Sigmoid colon (tissue), 7 donors: Measurements from ENCODE around the gene ARHGAP30. TPM values are rescaled to one million over a fixed set of nuclear protein-coding genes. Genes with fewer than 3 reads are reported as not detected.

Experiments
- DNase-seq: peaks from one replicate; pipeline ENCODE4 v3.0.0-alpha.2; 2019
- H3K27ac ChIP-seq, 4 donors: fragments of 200-600 bp; sonication (generic); one replicate each; pipeline ENCODE4 v1.5.1; 2016 to 2019; ENCODE audit warnings: mild to moderate bottlenecking in 1 of 4
- H3K27me3 ChIP-seq, 3 donors: fragments of 200-600 bp; sonication (generic); one replicate each; pipeline ENCODE4 v1.5.1; 2019; ENCODE audit warnings: mild to moderate bottlenecking in 1 of 3
- H3K36me3 ChIP-seq, 4 donors: fragments of 200-600 bp; sonication (generic); one replicate each; pipeline ENCODE4 v1.5.1; 2016 to 2019
- H3K4me1 ChIP-seq, 4 donors: fragments of 200-600 bp; sonication (generic); one replicate each; pipeline ENCODE4 v1.5.1; 2017 to 2019
- H3K4me3 ChIP-seq, 4 donors: fragments of 200-600 bp; sonication (generic); one replicate each; pipeline ENCODE4 v1.5.1; 2017 to 2019; ENCODE audit warnings: mild to moderate bottlenecking in 2 of 4, moderate library complexity in 1 of 4
- H3K9me3 ChIP-seq, 4 donors: fragments of 200-600 bp in 3 of 4; sonication (generic) in 3 of 4; one replicate each; pipeline versions ENCODE4 v1.5.1 to v1.6.1; 2013 to 2019
- CTCF ChIP-seq, 4 experiments: fragments of 450-650 bp in 3 of 4; fragments of 200-600 bp in 1 of 4; IDR thresholded peaks; one replicate each; pipeline ENCODE4 v1.5.1; 2016 to 2019; ENCODE audit warnings: antibody characterized with exemption in 4 of 4, mild to moderate bottlenecking in 3 of 4, moderate library complexity in 2 of 4
- EP300 ChIP-seq, 4 donors: sonication (generic); formaldehyde crosslinking; IDR thresholded peaks; one replicate each; pipeline ENCODE4 v1.6.1; 2017; ENCODE audit warnings: antibody characterized with exemption in 4 of 4
- POLR2A ChIP-seq, 2 donors: fragments of 450-650 bp; IDR thresholded peaks; one replicate each; pipeline ENCODE4 v1.6.1; 2016; ENCODE audit warnings: antibody characterized with exemption in 2 of 2, mild to moderate bottlenecking in 2 of 2, moderate library complexity in 2 of 2
- POLR2AphosphoS5 ChIP-seq, 4 donors: sonication (generic); formaldehyde crosslinking; IDR thresholded peaks; one replicate each; pipeline ENCODE4 v1.6.1; 2017; ENCODE audit warnings: antibody characterized with exemption in 4 of 4
- WGBS, 2 donors: extraction: QIAGEN DNeasy Blood & Tissue Kit; methylation state at CpG; one replicate each; pipeline ENCODE4 v1.1.7; 2013; 5-methylcytosine and 5-hydroxymethylcytosine counted together
- intact Hi-C: fragments of 100-400 bp; cut with DNase I; formaldehyde crosslinking; loops from one replicate; pipeline ENCODE4 v1.15.1; 2023
- polyA plus RNA-seq, 3 donors: library from polyadenylated mRNA; stranded (reverse); fragments of 200-250 nt; gene quantifications; one replicate each; pipeline ENCODE4 v1.2.3, GENCODE V29; 2013
- total RNA-seq, 4 donors: library from RNA; depleted of rRNA; stranded (reverse); fragments of >200 nt; gene quantifications; one replicate each; pipeline ENCODE4 v1.1.0, GENCODE V29; 2016
- donor health status: healthy with polysubstance abuse.
- donor health status: Bipolar disorder and iron deficiency.
- donor health status: healthy.

The ARHGAP30 gene
- total and polyA plus RNA-seq, 7 donors = 4.4 to 37.8 (median 6.1) TPM

DNA sequence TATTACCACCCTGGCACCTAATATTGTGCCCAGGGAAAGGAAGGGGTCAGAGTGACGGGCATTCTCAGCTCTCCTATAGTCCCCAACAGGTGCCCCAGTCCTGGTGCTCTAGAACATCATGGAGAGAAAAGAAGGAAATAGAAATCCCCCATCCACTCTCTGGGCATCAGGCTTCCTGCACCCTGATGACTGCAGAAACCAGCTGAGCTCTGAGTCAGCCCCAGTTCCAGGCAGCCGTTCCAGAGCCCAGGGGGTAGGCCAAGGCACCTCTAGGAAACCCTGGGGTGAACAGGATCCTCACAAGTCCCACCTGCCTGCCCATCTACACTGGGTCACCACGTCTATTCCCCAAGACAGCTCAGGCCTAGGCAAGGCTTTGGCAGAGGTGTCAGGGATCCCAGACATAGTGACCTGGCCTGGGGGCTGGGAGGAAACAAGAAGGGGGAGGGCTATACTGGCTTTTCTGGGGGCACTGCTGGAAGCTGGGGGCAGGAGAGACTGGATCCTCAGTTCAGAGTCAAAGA lies 19.0 kb upstream of the ARHGAP30 start:
- WGBS, 2 donors = 46 to 71% methylated on average over 3 of the region's 3 CpGs
- no peak for DNase-seq
- H3K27ac ChIP-seq = no peak overlapping the region
- H3K4me3 ChIP-seq = no peak overlapping the region
- intact Hi-C loops = no loop called here
- H3K9me3 ChIP-seq = no peaks in the 10 kb centered on the region
- no peaks in the 10 kb centered on the region for H3K4me1 ChIP-seq
- no peaks in the 10 kb centered on the region for H3K27me3 ChIP-seq
- TF ChIP-seq CTCF (IDR thresholded peaks at IDR 0.05) = no peak
- H3K36me3 ChIP-seq = no peaks in the 10 kb centered on the region

- Histone ChIP-seq H3K27me3 (no peaks in the 10 kb centered on the region), H3K4me3 (no peak overlapping the region), H3K9me3 (no peaks in the 10 kb centered on the region), H3K4me1 (no peaks in the 10 kb centered on the region), H3K36me3 (no peaks in the 10 kb centered on the region), H3K27ac (no peak overlapping the region)
- 19 to 62% methylated on average over 4 of the region's 4 CpGs for WGBS, 2 donors
- no peak for TF ChIP-seq CTCF (IDR thresholded peaks at IDR 0.05)
- no peak for TF ChIP-seq POLR2AphosphoS5 (IDR thresholded peaks at IDR 0.05)
- no peak for TF ChIP-seq EP300 (IDR thresholded peaks at IDR 0.05)
- TF ChIP-seq POLR2A (IDR thresholded peaks at IDR 0.05) = no peak
- intact Hi-C loops = no loop called here
- DNase-seq = no peak
These were observed 16.8 kb upstream of the ARHGAP30 start for GRCh38 chr1:161086457-161086856.

GRCh38 chr1:161085165-161085564 lies 15.5 kb upstream of the ARHGAP30 start:
- H3K36me3 ChIP-seq = no peaks in the 10 kb centered on the region
- 79 to 82% methylated on average over 2 of the region's 2 CpGs for WGBS, 2 donors
- TF ChIP-seq POLR2A (IDR thresholded peaks at IDR 0.05) = no peak
- no peak for TF ChIP-seq CTCF (IDR thresholded peaks at IDR 0.05)
- no peak for TF ChIP-seq POLR2AphosphoS5 (IDR thresholded peaks at IDR 0.05)
- TF ChIP-seq EP300 (IDR thresholded peaks at IDR 0.05) = no peak
- no peaks in the 10 kb centered on the region for H3K9me3 ChIP-seq
- H3K27ac ChIP-seq = no peak overlapping the region
- intact Hi-C loops = no loop called here
- no peaks in the 10 kb centered on the region for H3K27me3 ChIP-seq
- DNase-seq = no peak
- no peaks in the 10 kb centered on the region for H3K4me1 ChIP-seq
- no peak overlapping the region for H3K4me3 ChIP-seq

GRCh38 chr1:161084597-161084988 lies 14.9 kb upstream of the ARHGAP30 start:
- H3K4me1 ChIP-seq = no peaks in the 10 kb centered on the region
- TF ChIP-seq CTCF (IDR thresholded peaks at IDR 0.05) = no peak
- no peak for TF ChIP-seq POLR2AphosphoS5 (IDR thresholded peaks at IDR 0.05)
- TF ChIP-seq POLR2A (IDR thresholded peaks at IDR 0.05) = no peak
- no peak for TF ChIP-seq EP300 (IDR thresholded peaks at IDR 0.05)
- no peak overlapping the region for H3K27ac ChIP-seq
- DNase-seq = no peak
- H3K9me3 ChIP-seq = no peaks in the 10 kb centered on the region
- H3K4me3 ChIP-seq = no peak overlapping the region
- WGBS, 2 donors = 90 to 100% methylated on average over 1 of the region's 1 CpG
- H3K36me3 ChIP-seq = no peaks in the 10 kb centered on the region
- peaks cover 0 to under 1% (median 0%) of the 10 kb centered on the region in 3 donors for H3K27me3 ChIP-seq
- intact Hi-C loops = no loop called here
